Measurements from ENCODE around the gene RSPH3. TPM values are rescaled to one million over a fixed set of nuclear protein-coding genes. Genes with fewer than 3 reads are reported as not detected.

The RSPH3 gene
- 4.4 and 4.8 TPM in 2 replicates for total RNA-seq

GRCh38 chr6:158999666-159000403 is at the start of gene RSPH3:
Gene RSPH3, minus strand, starts transcription at chr6:159000202. Its CDS starts 652 bp downstream, at chr6:158999550.

GRCh38 chr6:159044899-159045727 is 45.1 kb upstream of the RSPH3 start, which contains the start of gene TAGAP:
Gene TAGAP, minus strand, starts transcription at chr6:159044991. Its CDS starts 845 bp downstream, at chr6:159044146.

Other genes starting within 250 kb of the RSPH3 start
- gene EZR, start 180.8 kb downstream of the RSPH3 start, total RNA-seq, result 65.1 and 98.7 TPM in 2 replicates
- gene TAGAP, start 44.8 kb upstream of the RSPH3 start, total RNA-seq, result not detected in 2 replicates
- gene FNDC1, start 169.2 kb upstream of the RSPH3 start, total RNA-seq, result 0.16 and 0.60 TPM in 2 replicates

All from bronchial smooth muscle cell (primary cell).